ENCODE data around the gene IL17RE. TPM values are rescaled to one million over a fixed set of nuclear protein-coding genes. Genes with fewer than 3 reads are reported as not detected.

The IL17RE gene
- total and polyA plus RNA-seq, 2 of the 13 experiments (the other 11 are each of a cell fraction or from before 2014, with no cell fraction given): 14.5 to 24.1 TPM

DNA sequence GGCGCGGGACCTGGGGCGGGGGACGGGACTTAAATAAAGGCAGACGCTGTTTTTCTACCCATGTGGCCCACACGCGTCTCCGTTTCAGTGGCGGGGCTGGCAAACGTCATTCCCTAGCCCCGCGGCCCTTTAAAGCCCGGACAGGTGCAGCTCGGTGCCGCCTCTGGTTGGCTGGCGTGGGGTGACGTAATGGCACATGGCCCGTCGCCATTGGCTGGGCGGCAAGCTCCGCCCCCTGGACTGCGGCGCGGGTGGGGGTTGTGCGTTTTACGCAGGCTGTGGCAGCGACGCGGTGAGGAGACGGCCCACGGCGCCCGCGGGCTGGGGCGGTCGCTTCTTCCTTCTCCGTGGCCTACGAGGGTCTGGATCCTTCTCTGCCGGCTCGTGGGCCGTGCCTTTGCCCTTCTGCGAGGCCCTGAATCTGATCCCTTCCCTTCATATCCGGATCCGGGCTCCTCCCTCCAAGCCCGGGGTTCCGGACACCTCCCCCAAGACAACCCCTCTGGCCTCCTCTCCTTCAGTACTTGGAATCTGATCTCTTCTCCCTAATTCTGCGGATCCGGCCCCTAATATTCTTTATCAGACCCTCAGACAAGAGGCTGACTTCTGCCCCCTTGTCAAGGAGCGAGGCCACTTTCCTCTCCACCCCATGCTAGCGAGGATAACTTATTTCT, 31.1 kb downstream of the IL17RE start, which contains the start of gene CRELD1 (continued):
- TF ChIP-seq, protein P1, sequence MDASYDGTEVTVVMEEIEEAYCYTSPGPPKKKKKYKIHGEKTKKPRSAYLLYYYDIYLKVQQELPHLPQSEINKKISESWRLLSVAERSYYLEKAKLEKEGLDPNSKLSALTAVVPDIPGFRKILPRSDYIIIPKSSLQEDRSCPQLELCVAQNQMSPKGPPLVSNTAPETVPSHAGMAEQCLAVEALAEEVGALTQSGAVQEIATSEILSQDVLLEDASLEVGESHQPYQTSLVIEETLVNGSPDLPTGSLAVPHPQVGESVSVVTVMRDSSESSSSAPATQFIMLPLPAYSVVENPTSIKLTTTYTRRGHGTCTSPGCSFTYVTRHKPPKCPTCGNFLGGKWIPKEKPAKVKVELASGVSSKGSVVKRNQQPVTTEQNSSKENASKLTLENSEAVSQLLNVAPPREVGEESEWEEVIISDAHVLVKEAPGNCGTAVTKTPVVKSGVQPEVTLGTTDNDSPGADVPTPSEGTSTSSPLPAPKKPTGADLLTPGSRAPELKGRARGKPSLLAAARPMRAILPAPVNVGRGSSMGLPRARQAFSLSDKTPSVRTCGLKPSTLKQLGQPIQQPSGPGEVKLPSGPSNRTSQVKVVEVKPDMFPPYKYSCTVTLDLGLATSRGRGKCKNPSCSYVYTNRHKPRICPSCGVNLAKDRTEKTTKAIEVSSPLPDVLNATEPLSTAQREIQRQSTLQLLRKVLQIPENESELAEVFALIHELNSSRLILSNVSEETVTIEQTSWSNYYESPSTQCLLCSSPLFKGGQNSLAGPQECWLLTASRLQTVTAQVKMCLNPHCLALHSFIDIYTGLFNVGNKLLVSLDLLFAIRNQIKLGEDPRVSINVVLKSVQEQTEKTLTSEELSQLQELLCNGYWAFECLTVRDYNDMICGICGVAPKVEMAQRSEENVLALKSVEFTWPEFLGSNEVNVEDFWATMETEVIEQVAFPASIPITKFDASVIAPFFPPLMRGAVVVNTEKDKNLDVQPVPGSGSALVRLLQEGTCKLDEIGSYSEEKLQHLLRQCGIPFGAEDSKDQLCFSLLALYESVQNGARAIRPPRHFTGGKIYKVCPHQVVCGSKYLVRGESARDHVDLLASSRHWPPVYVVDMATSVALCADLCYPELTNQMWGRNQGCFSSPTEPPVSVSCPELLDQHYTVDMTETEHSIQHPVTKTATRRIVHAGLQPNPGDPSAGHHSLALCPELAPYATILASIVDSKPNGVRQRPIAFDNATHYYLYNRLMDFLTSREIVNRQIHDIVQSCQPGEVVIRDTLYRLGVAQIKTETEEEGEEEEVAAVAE (CRISPR knock-in tag; IDR thresholded peaks at IDR 0.05; ENCODE audit: borderline replicate concordance): no peak; the same call in 1 of the 2 replicates
- TF ChIP-seq RBAK (CRISPR knock-in tag; IDR thresholded peaks at IDR 0.05) (peak; percentile 71; the same call in 1 of the 2 replicates), FIP1L1 (IDR thresholded peaks at IDR 0.05; ENCODE audit: borderline replicate concordance, insufficient read depth, low read depth, low read length) (no peak), ZSCAN9 (CRISPR knock-in tag; IDR thresholded peaks at IDR 0.05; ENCODE audit: borderline replicate concordance) (no peak), NCOA2 (CRISPR knock-in tag; IDR thresholded peaks at IDR 0.05) (peak; percentile 43; the same call in 1 of the 2 replicates), HNF4G (IDR thresholded peaks at IDR 0.05; ENCODE audit: borderline replicate concordance, low read depth, low read length) (no peak; the same call in 1 of the 2 replicates), HNF4G (CRISPR knock-in tag; IDR thresholded peaks at IDR 0.05; ENCODE audit: borderline replicate concordance, low read depth) (no peak), NR3C1 (CRISPR knock-in tag; IDR thresholded peaks at IDR 0.05) (no peak), ZNF605 (CRISPR knock-in tag; IDR thresholded peaks at IDR 0.05) (peak; percentile 82), SMAD3 (CRISPR knock-in tag; IDR thresholded peaks at IDR 0.05) (no peak), ATF7 (IDR thresholded peaks at IDR 0.05) (peak; percentile 96), ATF7 (CRISPR knock-in tag; IDR thresholded peaks at IDR 0.05) (peak; percentile 94), ETV6 (CRISPR knock-in tag; conservative IDR thresholded peaks at IDR 0.05) (no peak; the same call in 1 of the 2 replicates), NFRKB (IDR thresholded peaks at IDR 0.05) (no peak), CEBPG (CRISPR knock-in tag; IDR thresholded peaks at IDR 0.05) (peak; percentile 72)
- TF ChIP-seq, protein P2, sequence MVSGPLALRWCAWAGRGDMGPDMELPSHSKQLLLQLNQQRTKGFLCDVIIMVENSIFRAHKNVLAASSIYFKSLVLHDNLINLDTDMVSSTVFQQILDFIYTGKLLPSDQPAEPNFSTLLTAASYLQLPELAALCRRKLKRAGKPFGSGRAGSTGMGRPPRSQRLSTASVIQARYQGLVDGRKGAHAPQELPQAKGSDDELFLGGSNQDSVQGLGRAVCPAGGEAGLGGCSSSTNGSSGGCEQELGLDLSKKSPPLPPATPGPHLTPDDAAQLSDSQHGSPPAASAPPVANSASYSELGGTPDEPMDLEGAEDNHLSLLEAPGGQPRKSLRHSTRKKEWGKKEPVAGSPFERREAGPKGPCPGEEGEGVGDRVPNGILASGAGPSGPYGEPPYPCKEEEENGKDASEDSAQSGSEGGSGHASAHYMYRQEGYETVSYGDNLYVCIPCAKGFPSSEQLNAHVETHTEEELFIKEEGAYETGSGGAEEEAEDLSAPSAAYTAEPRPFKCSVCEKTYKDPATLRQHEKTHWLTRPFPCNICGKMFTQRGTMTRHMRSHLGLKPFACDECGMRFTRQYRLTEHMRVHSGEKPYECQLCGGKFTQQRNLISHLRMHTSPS (CRISPR knock-in tag; IDR thresholded peaks at IDR 0.05; ENCODE audit: low read depth): no peak
- TF ChIP-seq, protein P3, sequence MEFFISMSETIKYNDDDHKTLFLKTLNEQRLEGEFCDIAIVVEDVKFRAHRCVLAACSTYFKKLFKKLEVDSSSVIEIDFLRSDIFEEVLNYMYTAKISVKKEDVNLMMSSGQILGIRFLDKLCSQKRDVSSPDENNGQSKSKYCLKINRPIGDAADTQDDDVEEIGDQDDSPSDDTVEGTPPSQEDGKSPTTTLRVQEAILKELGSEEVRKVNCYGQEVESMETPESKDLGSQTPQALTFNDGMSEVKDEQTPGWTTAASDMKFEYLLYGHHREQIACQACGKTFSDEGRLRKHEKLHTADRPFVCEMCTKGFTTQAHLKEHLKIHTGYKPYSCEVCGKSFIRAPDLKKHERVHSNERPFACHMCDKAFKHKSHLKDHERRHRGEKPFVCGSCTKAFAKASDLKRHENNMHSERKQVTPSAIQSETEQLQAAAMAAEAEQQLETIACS (CRISPR knock-in tag; IDR thresholded peaks at IDR 0.05): no peak
- TF ChIP-seq, protein P4, sequence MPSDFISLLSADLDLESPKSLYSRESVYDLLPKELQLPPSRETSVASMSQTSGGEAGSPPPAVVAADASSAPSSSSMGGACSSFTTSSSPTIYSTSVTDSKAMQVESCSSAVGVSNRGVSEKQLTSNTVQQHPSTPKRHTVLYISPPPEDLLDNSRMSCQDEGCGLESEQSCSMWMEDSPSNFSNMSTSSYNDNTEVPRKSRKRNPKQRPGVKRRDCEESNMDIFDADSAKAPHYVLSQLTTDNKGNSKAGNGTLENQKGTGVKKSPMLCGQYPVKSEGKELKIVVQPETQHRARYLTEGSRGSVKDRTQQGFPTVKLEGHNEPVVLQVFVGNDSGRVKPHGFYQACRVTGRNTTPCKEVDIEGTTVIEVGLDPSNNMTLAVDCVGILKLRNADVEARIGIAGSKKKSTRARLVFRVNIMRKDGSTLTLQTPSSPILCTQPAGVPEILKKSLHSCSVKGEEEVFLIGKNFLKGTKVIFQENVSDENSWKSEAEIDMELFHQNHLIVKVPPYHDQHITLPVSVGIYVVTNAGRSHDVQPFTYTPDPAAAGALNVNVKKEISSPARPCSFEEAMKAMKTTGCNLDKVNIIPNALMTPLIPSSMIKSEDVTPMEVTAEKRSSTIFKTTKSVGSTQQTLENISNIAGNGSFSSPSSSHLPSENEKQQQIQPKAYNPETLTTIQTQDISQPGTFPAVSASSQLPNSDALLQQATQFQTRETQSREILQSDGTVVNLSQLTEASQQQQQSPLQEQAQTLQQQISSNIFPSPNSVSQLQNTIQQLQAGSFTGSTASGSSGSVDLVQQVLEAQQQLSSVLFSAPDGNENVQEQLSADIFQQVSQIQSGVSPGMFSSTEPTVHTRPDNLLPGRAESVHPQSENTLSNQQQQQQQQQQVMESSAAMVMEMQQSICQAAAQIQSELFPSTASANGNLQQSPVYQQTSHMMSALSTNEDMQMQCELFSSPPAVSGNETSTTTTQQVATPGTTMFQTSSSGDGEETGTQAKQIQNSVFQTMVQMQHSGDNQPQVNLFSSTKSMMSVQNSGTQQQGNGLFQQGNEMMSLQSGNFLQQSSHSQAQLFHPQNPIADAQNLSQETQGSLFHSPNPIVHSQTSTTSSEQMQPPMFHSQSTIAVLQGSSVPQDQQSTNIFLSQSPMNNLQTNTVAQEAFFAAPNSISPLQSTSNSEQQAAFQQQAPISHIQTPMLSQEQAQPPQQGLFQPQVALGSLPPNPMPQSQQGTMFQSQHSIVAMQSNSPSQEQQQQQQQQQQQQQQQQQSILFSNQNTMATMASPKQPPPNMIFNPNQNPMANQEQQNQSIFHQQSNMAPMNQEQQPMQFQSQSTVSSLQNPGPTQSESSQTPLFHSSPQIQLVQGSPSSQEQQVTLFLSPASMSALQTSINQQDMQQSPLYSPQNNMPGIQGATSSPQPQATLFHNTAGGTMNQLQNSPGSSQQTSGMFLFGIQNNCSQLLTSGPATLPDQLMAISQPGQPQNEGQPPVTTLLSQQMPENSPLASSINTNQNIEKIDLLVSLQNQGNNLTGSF (CRISPR knock-in tag; IDR thresholded peaks at IDR 0.05): peak; percentile 79

Data from HepG2 (cell line).